GM19240 (cell line): ENCODE results near the gene KLF7.

ENCODE experiments used
- DNase-seq: peaks from one replicate; pipeline ENCODE4 v3.0.0; 2011; ENCODE audit warnings: low spot score; ENCODE audit not compliant: insufficient read length

The KLF7 gene

DNA sequence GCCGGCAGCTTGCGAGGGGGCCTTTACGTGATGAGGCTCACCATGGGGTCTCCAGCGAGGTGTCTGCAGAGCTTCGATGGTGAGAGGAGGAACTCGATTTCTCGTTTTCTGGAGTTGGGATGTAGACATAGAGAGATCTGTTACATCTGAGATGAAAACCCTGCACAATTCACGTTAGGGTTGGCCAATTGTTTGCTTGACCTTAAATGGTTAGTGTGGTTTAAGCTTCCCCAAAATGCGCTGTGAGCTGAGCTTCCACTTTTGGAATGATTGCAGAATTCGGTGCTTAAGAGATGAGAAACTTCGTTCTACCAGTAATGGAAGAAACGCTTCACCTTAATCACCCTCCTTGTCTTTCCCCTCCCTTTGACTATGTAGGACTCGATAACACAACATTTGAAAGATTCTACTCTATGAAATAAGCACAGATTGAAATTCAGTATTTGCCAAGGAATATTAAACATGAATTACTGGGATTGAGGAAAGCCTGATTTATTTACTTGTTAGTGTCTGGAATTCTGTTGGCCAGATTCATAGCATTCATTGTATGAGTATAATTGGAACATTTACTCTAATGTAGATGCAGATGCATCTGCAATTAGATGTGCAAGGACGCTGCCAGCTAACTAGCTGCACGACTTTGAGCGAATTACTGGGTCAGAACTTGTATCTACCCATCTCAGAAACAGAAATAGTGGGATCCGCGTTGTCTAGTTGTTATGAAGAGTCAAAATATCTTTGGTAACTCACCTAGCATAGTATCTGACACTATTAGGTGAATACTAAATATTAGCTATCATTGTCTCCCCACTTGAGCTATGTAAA is 1.6 kb upstream of the KLF7 start:
- DNase-seq, result no peak

- DNase-seq, result no peak
Observed at GRCh38 chr2:207166349-207167098, 776 bp upstream of the KLF7 start.

DNA sequence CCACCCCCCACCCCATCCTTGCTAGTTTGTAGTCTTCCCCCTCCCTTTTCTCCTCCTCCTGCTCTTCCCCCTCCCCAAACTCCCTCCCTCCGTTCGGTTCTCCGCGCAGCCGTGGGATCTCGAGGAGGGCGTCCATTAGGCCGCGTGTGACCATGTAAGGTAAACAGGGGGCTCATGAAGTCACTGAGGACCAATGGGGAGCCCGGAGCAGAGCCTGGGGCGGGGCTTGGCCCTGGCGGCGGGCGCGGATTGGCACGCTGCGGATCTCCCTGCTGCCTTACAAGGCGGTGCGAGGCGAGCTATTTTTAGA is 246 bp upstream of the KLF7 start:
- peak; percentile 68 for DNase-seq

- DNase-seq, result no peak
Observed at GRCh38 chr2:207164006-207164831, 1.5 kb downstream of the KLF7 start.

- DNase-seq, result no peak
Observed at GRCh38 chr2:207163756-207164005, 2.1 kb downstream of the KLF7 start.

GRCh38 chr2:207163053-207163755 is 2.5 kb downstream of the KLF7 start:
- DNase-seq, result no peak

- DNase-seq, result no peak
Observed at GRCh38 chr2:207162316-207162715, 3.4 kb downstream of the KLF7 start.

DNA sequence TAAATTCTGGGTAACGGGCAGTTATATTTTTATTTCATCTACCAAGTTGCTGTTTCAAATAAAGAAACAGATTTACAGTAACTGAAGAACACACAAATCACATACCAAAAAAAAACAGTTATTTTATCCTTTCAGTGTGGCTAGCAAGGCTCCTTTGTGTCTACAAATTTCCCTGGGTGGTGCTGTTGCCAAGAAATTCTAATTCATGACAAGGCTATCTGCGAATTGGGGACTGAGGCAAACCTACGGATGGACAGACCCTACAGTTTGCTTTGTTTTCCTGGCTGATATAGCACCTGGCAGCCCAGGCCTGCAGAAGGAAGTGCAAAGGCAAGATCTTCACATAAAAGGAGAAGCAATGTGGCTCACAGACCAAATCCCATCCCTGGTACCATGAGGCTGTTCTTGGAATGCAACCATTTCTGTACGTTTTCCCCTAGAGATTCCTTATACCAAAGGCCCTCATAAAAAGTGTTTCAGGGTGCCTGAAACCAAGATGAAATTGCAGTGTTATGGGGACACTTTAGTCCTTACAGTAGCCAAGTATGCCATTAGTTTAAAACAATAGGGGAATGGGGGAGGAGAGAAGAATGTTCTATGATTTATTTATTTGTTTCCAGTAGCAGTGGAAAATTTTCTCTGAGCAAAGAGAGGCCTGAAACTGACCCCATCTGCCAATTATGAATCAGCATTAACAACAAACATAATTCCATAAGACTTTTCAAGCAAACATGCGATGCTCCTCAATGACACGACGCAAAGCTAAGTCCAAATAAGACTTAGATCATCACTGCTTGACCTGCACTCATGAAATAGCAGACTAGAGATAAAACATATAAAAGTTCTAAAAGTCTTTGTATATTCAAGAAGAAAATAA is 4.3 kb downstream of the KLF7 start:
- DNase-seq, result no peak

DNA sequence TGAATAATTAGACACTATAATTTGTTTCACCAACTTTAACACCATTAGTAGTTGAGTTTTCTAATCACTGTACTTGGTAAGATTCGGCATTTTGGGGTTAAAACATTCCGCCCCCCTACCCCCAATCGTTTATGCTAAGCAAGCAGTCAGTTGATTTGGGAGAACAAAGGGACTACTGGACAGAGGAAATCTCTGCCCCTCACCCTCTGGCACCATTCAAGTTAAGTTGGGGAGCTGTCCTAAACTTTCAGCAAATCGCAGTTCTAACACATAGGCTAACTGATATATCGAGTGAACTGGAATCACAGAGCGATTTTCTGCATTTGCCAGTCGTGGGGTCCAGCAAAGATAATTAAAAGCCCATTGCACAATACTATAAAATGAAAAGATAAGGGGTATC is 5.6 kb downstream of the KLF7 start:
- DNase-seq, result no peak

- DNase-seq, result no peak
Observed at GRCh38 chr2:207159002-207159401, 6.7 kb downstream of the KLF7 start.

DNA sequence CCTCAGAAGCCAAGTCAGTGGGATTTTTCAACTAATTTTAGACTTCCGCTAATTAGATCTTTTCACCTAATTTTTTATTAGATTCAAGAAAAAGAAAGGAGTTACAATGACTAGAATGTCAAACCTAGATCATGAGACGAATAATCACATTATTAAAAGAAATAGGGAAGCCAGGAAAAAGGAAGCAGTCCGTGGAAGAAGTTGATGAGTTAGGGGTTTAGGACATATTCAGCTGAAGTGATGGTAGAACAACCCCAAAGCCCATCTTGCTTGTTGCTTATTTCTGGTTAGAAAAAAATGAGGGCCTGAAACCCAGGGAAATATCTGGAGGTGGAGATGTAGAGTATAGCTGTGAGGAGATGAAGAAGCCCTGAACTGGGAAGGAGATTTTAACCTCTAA is 8.0 kb downstream of the KLF7 start:
- DNase-seq, result no peak

- no peak for DNase-seq
Observed at GRCh38 chr2:207157162-207157481, 8.6 kb downstream of the KLF7 start.

- no peak for DNase-seq
Observed at GRCh38 chr2:207156451-207157161, 9.1 kb downstream of the KLF7 start.

DNA sequence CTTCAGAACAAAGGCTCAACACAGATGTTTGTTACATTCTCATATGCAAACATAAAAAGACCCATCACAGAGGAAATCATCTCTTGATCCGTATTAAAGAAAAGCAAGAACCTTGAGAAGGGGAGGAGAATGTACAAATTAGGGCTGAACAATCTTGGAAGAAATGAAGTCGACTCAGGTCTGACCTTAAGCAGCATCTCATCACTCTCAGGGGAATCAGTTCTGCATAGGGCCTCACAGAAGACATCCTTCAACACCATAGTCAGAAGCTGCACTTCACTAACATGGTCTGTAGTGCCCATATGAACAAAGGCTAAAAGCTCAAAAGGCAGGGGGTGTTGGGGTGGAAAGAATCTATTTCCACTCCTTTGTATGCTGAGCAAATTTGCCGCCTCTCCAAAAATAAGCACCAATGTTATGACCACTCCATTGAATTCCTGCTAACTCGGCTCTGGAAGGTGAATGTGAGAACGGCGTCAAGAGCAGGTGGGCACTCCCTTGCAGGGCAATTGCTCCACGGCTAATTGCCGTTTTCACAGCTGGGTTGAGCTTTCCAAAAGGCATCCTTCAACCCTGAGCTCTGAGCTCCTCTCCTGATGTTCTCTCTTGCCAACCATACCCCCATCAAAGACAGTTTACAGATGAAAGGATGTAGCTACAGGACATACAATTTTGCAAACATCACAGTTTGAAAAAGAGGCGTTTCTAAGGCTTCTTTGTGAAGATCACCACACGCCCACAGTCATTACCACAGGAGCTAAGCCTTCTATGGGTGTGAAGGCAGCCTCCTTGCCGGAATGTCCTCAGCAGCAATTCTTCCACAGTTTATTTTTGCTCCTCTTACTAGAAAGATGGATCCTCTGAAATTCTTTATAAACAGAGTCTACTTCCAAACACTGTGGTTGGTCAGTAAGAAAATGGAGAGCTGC is 10.0 kb downstream of the KLF7 start:
- no peak for DNase-seq

DNA sequence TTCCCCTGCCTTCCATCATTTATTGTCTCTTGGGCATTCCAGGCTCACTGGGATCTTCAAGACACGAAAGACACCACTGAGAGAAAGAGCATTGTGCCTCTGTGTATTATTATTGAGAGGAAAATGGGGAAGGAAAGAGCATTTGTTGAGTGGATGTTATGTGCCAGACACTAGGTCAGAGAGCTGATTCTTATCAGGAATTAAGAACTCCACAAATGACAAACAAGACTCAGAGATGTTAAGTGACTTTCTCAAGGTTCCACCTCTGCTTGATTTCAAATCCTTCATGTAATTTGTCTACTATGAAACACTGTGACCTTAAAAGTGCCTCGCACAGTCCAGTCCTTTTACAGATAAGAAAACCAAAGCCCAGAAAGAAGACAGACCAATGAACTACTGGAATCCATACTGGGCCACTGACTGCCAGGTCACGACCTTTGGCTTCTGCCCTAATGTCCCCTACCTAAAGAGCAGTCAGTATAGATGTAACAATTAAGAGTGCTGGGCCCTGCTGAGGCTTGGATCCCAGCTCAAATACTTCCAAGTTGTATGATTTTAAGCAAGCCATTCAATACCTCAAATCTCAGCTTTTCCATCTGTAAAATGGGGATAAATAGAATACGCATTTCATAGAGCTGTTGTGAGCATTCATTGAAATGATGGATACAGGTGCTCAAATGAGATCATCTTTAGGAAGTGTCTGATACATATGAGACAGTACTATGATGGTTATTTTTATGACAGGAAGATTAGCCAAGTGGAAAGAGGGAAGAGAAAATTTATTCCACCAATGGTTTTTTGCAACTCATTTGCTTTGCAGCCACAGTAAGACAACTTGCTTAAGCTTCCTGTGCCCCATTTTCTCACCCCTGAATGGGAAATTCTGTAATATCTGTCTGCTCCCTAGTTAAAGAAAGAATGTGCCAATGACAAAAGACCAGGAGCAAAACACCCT is 10.9 kb downstream of the KLF7 start:
- no peak for DNase-seq

- DNase-seq, result no peak
Observed at GRCh38 chr2:207153266-207153975, 12.3 kb downstream of the KLF7 start.

DNA sequence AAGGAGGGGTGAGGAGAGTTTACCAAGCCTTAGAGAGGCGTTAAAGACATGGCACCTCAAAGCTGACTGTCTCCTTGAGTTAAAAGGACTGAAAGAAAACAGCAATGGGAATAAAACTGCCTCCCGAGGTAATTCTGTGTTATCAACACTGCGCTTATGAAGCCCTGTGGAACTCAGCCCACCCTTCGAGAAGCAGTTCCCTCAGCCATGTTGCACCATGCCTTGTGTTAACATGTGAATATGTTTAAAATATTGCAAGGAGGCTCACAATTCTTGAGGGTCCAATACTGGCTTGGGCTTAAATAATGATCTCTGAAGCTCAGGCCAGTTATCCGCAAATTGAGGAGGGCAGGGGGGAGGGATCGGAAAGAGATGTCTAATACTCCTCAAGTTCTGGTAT is 14.7 kb downstream of the KLF7 start:
- DNase-seq, result no peak

GRCh38 chr2:207150284-207150683 is 15.5 kb downstream of the KLF7 start:
- DNase-seq, result no peak
